GM12801 (cell line): ENCODE data around the gene MDFI.

Source experiments
- CTCF ChIP-seq: IDR thresholded peaks from one replicate; pipeline ENCODE4 v1.5.1; 2011; ENCODE audit warnings: control low read depth; ENCODE audit not compliant: insufficient read length; ENCODE audit errors: extremely low read depth

The MDFI gene

GRCh38 chr6:41676431-41676830, 38.2 kb downstream of the MDFI start:
- TF ChIP-seq CTCF = no peak

GRCh38 chr6:41677124-41677921, 39.1 kb downstream of the MDFI start:
- no peak for TF ChIP-seq CTCF

- no peak for TF ChIP-seq CTCF
Measured at GRCh38 chr6:41678511-41679084, 40.3 kb downstream of the MDFI start.

- no peak for TF ChIP-seq CTCF
Measured at GRCh38 chr6:41679696-41680095, 41.4 kb downstream of the MDFI start.

DNA sequence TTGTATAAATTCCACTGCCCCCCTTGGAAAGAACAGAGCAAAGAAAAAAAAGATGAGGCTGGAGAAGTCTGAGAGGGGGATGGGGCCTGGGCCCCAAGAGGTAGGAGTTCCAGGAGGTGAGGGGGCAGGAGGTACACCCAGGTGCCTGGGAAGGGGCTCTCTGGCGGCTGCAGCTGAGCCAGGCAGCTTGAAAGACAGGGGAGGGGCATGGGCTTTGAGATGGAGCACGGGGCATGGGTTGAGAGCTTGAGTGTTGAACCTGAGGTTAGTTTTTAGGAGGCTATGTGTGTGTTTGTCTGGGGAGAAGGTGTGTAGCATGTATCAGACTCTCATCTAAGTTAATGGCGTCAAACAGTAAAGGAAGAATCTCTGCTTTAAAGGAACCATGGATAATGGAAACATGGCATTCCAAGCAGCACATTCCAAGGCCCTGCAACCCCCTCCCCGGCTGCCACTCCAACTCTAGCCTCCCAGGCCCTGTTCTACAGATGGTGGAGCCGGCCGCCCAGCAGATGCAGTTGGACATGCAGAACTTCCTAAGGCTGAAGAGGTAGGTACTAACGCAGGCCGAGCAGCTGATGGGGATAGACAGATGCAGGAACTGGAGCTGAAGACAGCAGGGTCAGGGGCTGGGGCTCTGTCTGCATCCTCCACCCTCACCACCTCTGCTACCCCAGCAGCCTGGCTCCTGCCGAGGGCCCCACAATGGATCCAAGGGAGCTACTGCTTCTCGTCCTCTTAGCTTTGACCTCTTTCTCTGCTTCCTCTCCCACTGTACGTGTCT, 42.1 kb downstream of the MDFI start:
- no peak for TF ChIP-seq CTCF

DNA sequence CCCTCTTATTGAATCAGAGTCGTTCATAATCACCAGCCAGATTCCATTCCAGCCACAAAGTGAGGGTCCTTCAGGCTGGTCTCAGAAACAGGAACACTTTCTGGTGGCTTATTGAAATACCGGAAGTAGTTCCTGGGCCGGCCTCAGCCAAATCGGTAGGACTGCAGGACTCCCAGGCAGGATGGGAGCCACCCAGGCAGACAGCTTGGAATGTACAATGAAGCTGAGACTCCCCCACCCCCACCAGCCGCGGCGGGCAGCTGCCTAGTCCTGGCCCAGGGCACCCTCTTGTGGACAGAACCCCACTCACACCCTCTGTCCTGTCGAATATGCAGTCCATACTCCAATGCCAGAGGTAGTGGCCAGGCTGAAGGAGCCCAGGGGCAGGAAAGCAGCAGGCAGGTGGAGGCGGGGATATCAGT, 43.8 kb downstream of the MDFI start:
- no peak for TF ChIP-seq CTCF

- TF ChIP-seq CTCF = no peak
Measured at GRCh38 chr6:41682497-41683272, 44.4 kb downstream of the MDFI start.
